Peyer's patch (tissue), 4 donors: ENCODE results near the gene MTG1.

ENCODE experiments used
- POLR2A ChIP-seq, 2 donors: fragments of 450-650 bp; IDR thresholded peaks; one replicate each; pipeline ENCODE4 v1.5.1; 2017; ENCODE audit warnings: antibody characterized with exemption in 2 of 2, mild to moderate bottlenecking in 2 of 2, moderate library complexity in 2 of 2
- TF ChIP-seq, protein P1 (sequence below), 6 experiments: fragments of 450-650 bp in 4 of 6; fragments of 200-600 bp in 2 of 6; sonication (generic) in 1 of 6; IDR thresholded peaks; one replicate each; pipeline ENCODE4 v1.5.1; 2017 to 2019; ENCODE audit warnings: antibody characterized with exemption in 6 of 6, mild to moderate bottlenecking in 3 of 6, moderate library complexity in 1 of 6

DNA sequence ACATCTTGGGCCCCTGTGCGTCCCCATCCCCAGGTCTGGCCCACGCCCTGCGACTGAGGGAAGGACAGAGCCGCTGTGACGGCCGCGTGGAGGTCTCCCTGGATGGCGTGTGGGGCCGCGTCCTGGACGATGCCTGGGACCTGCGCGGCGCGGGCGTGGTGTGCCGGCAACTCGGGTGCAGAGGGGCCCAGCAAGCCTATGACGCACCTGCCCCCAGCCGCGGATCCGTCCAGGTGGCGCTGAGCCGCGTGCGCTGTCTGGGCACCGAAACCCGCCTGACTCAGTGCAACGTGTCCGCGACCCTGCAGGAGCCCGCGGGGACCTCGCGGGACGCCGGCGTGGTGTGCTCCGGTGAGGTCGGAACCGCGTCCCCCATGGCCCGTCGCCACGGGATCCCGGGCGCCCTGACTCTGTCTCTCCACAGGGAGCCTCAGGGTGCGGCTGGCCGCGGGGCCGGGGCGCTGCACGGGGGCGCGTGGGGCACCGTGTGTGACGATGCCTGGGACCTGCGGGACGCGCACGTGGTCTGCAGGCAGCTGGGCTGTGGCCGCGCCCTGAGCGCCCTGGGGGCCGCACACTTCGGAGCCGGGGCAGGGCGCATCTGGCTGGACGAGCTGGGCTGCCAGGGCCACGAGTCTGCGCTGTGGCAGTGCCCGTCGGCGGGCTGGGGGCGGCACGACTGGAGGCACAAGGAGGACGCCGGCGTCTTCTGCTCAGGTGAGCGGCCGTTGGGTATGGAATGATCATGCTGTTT, 65.7 kb downstream of the MTG1 start:
- TF ChIP-seq, protein P1, sequence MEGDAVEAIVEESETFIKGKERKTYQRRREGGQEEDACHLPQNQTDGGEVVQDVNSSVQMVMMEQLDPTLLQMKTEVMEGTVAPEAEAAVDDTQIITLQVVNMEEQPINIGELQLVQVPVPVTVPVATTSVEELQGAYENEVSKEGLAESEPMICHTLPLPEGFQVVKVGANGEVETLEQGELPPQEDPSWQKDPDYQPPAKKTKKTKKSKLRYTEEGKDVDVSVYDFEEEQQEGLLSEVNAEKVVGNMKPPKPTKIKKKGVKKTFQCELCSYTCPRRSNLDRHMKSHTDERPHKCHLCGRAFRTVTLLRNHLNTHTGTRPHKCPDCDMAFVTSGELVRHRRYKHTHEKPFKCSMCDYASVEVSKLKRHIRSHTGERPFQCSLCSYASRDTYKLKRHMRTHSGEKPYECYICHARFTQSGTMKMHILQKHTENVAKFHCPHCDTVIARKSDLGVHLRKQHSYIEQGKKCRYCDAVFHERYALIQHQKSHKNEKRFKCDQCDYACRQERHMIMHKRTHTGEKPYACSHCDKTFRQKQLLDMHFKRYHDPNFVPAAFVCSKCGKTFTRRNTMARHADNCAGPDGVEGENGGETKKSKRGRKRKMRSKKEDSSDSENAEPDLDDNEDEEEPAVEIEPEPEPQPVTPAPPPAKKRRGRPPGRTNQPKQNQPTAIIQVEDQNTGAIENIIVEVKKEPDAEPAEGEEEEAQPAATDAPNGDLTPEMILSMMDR (IDR thresholded peaks at IDR 0.05) = no peak
- TF ChIP-seq POLR2A (IDR thresholded peaks at IDR 0.05) = no peak
